PC-9 (cell line): Measurements from ENCODE around the gene C2CD2.

Experiments used
- EZH2 ChIP-seq: fragments of 200-600 bp; sonication (generic); IDR thresholded peaks from 2 replicates; pipeline ENCODE4 v1.8.0; 2017; ENCODE audit warnings: antibody characterized with exemption, low read depth
- TF ChIP-seq, protein P1 (sequence below): fragments of 200-600 bp; sonication (generic); conservative IDR thresholded peaks from 2 replicates; pipeline ENCODE4 v1.6.1; 2017; ENCODE audit warnings: mixed run types, antibody characterized with exemption, mild to moderate bottlenecking, moderate library complexity

DNA sequence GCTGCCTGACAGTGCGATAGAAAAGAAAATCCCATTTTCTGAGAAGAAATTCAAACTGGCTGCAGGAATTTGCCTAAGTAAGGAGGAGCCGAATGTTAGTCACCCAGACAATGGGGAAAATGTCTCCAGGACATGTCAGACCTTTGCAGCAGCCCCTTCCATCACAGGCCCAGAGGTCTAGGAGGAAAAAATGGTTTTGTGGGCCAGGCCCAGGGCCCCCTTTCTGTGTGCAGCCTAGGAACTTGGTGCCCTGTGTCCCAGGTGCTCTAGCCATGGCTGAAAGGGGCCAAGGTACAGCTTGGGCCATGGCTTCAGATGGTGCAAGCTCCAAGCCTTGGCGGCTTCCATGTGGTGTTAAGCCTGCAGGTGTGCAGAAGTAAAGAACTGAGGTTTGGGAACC, 41.8 kb upstream of the C2CD2 start:
- TF ChIP-seq, protein P1, sequence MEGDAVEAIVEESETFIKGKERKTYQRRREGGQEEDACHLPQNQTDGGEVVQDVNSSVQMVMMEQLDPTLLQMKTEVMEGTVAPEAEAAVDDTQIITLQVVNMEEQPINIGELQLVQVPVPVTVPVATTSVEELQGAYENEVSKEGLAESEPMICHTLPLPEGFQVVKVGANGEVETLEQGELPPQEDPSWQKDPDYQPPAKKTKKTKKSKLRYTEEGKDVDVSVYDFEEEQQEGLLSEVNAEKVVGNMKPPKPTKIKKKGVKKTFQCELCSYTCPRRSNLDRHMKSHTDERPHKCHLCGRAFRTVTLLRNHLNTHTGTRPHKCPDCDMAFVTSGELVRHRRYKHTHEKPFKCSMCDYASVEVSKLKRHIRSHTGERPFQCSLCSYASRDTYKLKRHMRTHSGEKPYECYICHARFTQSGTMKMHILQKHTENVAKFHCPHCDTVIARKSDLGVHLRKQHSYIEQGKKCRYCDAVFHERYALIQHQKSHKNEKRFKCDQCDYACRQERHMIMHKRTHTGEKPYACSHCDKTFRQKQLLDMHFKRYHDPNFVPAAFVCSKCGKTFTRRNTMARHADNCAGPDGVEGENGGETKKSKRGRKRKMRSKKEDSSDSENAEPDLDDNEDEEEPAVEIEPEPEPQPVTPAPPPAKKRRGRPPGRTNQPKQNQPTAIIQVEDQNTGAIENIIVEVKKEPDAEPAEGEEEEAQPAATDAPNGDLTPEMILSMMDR: no peak
- no peak for TF ChIP-seq EZH2
